ENCODE results near the gene TMIGD3.

TMIGD3 gene

DNA sequence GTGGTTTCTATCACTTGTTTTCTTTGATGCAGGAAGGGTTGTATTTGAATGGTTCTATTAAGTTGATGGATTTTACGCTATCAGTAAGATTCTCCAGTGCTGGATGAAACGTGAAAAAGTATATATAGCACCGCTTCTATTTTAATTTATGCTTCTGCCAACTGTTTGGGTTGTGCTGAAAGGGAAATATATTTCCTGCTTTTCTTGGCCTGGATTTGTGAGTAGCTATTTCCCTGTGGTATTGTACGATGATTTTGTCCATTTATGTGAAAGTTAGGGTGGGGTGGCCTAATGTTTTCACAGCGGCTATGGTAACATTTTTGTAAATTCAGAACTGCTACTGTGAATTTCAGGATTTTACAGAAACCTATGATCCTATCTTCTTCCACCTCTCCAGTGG lies 29.3 kb downstream of the TMIGD3 start:
- DNase-seq: no peak

- DNase-seq: no peak
Measured at GRCh38 chr1:111471538-111471937, 31.9 kb downstream of the TMIGD3 start.

- DNase-seq: no peak
Measured at GRCh38 chr1:111471012-111471411, 32.4 kb downstream of the TMIGD3 start.

GRCh38 chr1:111470596-111470995 lies 32.8 kb downstream of the TMIGD3 start:
- no peak for DNase-seq

DNA sequence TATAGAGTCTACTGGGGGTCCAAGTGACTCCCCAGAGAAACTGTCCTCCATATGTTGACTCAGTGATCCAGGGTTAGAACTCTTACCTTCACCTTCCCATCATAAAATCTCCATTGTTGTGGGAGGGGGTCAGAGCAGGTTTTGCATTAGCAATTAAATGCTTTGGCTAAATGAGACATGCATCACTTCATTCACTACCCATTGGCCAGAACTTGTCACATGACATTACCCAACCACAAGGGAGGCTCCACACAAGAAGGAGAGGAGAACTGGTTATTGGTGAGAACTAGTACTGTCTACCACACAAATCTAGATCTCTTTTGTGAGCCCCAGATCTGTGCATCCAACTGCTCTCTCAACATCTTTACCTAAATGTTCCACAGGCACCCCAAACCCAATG lies 33.9 kb downstream of the TMIGD3 start:
- DNase-seq: no peak

- peak; percentile 67 for DNase-seq
Measured at GRCh38 chr1:111468717-111469100, 34.7 kb downstream of the TMIGD3 start.

DNA sequence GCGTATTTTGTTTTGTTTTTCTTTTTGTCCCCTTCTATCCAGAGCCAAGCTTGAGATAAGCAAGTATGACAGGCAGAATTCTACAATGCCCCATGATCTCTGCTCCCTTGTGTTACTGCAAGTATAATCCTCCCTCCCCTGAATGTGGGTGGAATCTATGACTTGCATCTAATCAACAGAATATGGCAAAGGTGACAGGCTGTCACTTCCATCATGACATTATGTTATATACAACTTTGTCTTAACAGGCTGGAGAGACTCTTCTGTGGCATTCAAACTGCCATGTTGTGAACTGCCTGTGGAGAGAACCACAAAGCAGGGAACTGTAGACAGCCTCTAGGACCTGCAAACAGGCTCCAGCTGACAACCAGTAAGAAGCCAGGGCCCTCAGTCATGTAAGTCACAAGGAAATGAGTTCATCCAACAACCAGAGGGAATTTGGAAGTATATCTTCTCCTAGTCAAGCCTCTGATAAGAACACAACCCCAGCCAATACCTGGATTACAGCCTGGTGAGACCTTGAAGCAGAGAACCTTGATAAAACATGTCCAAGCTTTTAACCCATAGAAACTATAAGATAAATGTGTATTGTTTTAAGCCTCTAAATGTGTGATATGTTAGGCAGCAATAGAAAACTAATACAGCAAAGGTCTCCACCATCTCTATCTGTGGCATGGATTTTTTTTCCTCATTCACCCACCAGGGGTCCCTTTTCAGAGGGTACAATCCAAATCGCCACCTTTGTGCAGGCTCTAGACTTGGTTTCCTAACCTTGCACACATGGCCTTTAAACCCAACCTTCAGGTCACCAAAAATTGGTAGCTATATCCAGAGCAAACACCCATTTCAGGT lies 35.3 kb downstream of the TMIGD3 start:
- DNase-seq: no peak

- DNase-seq: no peak
Measured at GRCh38 chr1:111466480-111466879, 37.0 kb downstream of the TMIGD3 start.

- no peak for DNase-seq
Measured at GRCh38 chr1:111465754-111466153, 37.7 kb downstream of the TMIGD3 start.

DNA sequence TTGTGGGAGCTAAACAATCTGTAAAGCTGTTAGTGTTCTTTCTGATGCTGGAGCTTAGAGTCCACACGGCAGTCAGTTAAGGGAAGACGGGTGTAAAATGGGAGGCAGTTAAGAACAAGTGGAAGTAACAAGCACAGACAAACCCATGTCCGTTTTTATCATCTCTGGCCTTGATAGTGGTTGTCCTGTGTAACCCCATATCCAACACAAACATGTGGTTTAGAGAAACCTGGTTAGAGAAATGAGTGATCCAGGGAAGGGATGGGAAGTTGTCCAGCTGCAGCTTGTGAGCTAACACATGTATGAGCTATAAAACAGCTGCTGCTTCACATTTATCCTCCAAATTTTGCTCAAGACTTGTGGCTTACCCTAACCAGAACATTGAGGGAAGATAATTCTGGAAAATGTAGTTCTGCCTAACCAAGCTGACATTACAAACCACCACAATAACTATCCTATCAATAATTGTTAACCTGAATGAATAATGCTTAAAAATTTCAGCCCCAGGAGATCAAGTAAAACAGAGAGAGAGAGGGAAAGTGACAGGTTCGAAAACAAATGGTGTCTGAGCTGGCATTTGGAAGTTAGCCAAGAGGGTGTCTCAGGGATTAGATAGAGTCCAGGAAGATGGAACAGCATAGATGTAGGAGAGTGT lies 40.3 kb downstream of the TMIGD3 start:
- DNase-seq: no peak

DNA sequence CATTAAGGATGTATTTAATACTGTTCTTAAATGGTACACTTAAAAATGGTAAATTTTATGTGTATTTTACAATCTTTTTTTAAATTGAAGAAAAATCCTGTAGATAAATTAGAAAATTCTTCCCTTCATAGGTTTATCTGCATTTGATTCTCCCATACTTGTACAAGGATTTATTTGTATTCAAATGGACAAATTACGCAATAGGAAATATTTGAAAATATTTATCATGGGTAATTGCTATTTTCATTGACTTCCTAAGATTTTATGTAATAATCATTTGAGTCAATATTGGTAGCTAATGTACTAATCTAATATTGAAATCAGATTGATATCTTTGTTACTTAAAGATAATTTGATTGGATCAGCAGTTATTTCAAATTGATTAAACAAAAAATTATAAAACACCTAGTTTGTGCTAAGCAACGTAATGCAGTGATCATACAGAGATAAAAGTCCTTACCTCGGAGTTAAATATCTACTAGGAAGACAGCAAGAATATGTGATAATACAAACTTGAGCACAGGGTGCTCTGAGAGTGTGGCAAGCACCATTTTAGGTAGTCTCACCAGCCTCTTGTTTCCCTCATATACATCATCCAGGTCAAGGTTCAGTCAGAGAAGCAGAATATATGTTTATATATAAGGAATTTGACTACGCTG lies 40.9 kb downstream of the TMIGD3 start:
- DNase-seq: no peak

DNA sequence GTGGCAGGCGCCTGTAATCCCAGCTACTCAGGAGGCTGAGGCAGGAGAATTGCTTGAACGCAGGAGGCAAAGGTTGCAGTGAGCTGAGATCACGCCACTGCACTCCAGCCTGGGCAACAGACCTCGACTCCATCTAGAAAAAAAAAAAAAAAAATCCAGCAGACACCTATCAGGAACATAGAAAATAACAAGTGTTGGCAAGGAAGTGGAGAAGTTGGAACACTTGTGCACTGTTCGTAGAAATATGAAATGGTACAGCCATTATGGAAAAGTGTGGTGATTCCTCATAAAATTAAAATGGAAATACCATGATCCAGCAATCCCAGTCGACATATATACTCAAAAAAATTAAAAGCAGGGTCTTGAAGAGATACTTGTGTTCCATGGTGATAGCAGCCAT lies 41.7 kb downstream of the TMIGD3 start:
- no peak for DNase-seq

- no peak for DNase-seq
Measured at GRCh38 chr1:111455642-111456031, 47.8 kb downstream of the TMIGD3 start.

DNA sequence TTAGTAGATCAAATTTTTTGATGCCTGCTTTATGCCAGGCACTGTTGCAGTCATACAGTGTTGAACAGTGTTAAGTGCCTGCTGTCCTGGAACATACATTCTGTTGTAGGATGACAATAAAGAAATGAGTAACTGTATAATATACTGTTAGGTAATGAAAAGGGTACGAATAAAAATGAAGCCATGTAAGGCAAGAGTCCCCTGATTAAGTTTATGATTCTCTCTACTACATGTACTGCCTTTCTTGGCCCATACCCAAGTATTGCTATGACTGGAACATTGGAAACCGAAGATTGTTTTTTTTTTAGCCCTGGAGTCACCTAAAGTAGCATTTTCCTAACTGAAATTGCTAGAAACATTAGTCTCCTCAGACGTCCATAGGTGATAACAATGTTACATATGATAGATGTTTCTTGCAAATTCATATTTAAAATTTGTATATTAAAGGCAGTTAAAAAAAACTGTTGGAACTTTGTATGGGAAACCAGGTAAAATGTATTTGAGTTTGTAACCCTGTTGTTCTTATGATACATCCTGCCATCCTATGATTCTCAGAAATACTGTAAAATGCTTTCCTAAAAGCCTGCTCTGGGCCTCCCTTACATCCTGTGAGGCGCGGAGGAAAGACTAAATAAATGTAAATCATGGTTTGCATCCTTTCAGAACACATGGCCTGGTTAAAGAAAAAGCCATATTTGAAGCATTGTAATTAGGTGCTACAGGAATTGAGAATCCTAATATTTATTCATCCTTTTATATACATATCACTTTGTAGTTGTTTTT lies 48.4 kb downstream of the TMIGD3 start:
- no peak for DNase-seq

DNA sequence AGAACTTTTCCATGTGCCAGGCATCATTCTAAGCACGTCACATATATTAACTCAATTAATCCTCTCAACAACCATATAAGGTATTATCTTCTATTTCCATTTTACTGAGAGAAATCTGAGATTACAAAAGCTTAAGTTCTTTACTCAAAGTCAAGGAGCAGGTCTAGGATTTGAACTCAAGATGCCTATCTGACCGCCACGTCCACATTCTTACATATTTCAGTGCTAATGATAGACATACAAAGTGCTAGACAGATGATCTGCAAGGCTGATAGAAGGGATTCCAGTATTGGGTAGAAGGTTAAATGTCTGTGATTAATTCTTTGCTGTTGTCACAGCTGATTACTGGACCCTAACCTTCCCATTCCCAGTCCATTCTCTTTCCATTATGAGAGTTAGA lies 49.7 kb downstream of the TMIGD3 start:
- no peak for DNase-seq

GRCh38 chr1:111452581-111452980 lies 50.9 kb downstream of the TMIGD3 start:
- DNase-seq: no peak

DNA sequence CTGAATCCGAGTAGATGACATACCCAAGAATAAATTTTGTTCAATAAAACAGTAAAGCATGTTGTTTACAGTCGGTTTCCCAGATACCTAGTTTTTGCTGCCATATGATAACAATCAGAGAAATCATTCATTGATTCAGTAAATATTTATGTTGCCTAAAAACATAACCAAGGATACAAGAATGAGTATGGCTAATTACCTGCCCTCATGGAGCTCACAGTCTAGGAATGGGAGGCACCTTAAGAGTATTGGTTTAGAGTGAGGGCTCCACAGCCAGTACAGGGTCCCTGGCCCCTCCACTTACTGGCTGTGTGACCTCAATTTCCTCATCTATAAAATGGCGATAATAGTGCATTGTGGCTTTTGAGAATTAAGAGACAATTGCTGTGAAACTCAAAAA lies 53.2 kb downstream of the TMIGD3 start:
- DNase-seq: no peak

- no peak for DNase-seq
Measured at GRCh38 chr1:111449703-111450017, 53.8 kb downstream of the TMIGD3 start.

DNA sequence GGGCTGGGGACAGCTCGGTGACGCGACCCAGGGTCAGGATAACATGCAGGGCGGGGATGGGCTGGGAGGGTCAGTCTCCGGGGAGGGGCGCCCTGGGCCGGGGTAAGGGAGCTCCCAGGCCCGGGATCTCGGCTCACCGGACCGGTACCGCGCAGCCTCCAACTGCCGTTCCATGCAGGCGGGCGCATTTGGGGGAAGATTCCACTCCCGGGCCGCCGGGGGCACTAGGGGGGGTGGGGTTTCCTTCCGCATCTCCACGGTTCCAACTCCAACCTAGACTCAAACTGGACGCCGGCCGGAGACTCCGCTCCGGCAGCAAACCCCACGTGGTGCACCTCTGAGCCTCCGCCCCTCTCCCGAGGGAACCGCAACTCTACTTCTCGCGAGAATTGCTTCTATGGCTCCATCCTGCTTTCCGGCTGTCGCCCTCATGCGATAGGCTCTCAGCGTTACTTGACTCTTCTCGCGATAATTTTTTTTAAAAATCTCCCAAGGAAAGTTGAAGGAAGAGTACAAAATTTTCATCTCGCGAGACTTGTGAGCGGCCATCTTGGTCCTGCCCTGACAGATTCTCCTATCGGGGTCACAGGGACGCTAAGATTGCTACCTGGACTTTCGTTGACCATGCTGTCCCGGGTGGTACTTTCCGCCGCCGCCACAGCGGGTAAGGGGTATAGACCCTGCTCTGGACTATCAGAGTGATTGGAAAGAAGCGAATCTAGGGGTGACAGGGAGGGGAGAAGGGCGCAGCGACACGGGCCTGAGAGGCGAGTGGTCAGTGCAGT lies 54.3 kb downstream of the TMIGD3 start, which contains the start of the genes ATP5PB and WDR77:
Gene ATP5PB, plus strand, starts transcription at position 547 of the 785 bp plus-strand sequence. Its CDS starts 78 bp downstream, at position 625.
Gene WDR77, minus strand, starts transcription at position 339 of the 785 bp plus-strand sequence. Its CDS starts 87 bp downstream, at position 252.
- peak; percentile 99 for DNase-seq

DNA sequence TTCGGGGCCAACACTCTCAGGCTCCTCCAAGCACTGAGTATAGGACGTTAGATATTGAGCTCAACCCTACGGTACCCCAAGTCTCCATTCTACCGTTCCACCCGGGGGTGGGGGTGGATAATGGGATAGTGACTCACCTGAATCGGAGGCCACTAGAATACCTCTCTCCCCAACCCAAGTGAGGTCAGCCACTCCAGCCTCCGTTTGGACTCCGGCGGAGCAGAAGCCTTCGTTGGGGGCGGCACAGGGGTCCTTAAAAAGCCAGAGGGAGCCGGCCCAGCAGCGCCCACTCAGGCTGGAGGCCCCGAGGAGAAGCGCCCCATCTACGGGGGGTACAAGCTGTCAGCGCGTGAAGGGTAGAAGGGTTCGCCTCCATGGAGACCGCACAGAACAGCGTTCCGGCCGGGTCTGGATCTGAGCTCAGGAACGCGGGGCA lies 54.9 kb downstream of the TMIGD3 start:
- DNase-seq: no peak

DNA sequence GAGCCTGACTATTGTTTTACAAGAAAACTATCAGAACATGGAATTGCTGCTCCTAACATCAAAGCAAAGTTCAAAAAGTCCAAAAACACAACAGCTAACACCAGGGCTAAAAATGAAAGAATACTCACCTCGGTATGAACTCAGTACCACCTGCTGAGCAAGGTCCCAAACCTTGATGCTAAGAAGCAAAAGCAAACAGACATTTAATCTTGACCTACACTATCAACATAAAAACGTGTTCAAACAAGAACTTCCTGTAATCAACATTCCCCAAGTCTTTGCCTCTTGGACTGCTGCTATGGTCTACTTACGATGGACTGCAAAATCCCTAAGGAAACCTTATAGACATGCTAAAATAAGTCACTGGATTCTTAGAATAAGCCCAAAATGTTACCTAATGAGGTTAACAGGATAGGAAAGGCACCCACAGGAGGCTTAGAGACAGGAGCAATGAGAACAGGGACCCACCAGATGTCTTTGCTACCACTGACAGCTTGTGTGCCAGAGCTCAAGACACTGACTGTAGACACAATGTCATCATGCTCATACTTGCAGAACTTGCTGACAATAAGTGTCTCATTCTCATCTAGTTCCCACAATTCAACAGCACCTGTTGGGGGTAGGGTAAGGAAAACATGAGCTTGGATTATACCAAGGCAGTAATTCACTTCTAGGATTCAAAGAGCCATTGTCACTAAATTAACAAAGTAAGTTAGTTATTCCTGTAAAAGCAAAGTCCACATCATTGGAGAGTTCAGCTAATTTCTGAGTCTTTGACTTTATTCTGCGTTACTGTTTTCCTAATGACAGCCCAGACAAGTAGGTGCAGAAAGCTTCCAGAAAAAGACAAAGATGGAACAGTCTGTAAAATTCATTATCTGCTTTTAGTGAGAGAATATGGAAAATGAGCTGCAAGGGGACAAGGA lies 56.2 kb downstream of the TMIGD3 start:
- no peak for DNase-seq

Measured in NCI-H1105 treated with DMSO at 0.1 percent for 48 hours (cell line).